Activated naive CD4-positive, alpha-beta T cell treated with anti-CD3 and anti-CD28 coated beads, Interleukin-2, amount 10 ng/mL, durations not matched to agents 7 days and 5 days (primary cell): ENCODE measurements around the gene PFKP.

Experiments used
- CTCF ChIA-PET: fragments of 350-600 bp; sonication (Branson Sonifier 250); formaldehyde crosslinking; loops from one replicate; lab custom pipeline; 2021; ENCODE audit warnings: antibody characterized with exemption; lab: Charles Lee
- DNase-seq: peaks from one replicate; pipeline ENCODE4 v3.0.0-alpha.2; 2020
- H3K27ac Mint-ChIP-seq: one replicate; pipeline ENCODE4 v1.8.0; 2021; ENCODE audit warnings: mild to moderate bottlenecking, moderate library complexity, mixed read lengths
- H3K27me3 Mint-ChIP-seq: one replicate; pipeline ENCODE4 v1.8.0; 2021; ENCODE audit warnings: mild to moderate bottlenecking, mixed read lengths
- H3K36me3 Mint-ChIP-seq: one replicate; pipeline ENCODE4 v1.8.0; 2021; ENCODE audit warnings: mixed read lengths
- H3K4me1 Mint-ChIP-seq: one replicate; pipeline ENCODE4 v1.8.0; 2021; ENCODE audit warnings: mixed read lengths
- H3K4me3 Mint-ChIP-seq: one replicate; pipeline ENCODE4 v1.8.0; 2021; ENCODE audit warnings: mild to moderate bottlenecking, moderate library complexity, mixed read lengths
- H3K9me3 Mint-ChIP-seq: one replicate; pipeline ENCODE4 v1.8.0; 2021; ENCODE audit warnings: mixed read lengths

The PFKP gene

GRCh38 chr10:3067118-3067858 lies at the start of gene PFKP:
Gene PFKP, plus strand, starts transcription at chr10:3067548. Its CDS starts 48 bp downstream, at chr10:3067596.
- Mint-ChIP-seq H3K27me3 (peaks cover 23% of the 10 kb centered on the region), H3K4me1 (peaks cover 30% of the 10 kb centered on the region), H3K36me3 (peaks cover 29% of the 10 kb centered on the region), H3K4me3 (peak within 1 kb of the TSS; percentile 90), H3K27ac (peak within 1 kb of the TSS; percentile 89), H3K9me3 (no peaks in the 10 kb centered on the region)
- DNase-seq, result peak; percentile 77
- CTCF ChIA-PET, result no interaction called here

DNA sequence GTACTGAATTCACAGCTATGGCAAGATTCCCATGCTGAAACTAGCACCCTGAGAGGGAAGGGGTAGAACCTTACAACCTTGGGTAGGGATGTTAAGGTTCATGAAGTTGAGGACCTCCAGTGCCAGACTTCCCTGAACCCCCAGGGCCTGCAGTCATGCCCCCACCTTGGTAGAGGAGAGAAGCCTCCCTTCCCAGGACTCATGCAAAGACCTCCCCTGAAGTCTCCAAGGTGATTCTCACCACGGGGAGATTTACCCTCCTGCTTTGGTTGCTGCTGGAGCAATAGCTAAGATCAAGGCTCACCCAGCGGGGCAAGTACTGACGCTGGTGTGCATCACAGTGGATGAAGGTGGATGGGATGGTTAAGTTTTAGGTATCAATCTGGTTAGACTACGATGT lies 49.1 kb upstream of the PFKP start:
- H3K4me3 Mint-ChIP-seq, result no peak overlapping the region
- H3K36me3 Mint-ChIP-seq, result no peaks in the 10 kb centered on the region
- no peak for DNase-seq
- no peaks in the 10 kb centered on the region for H3K9me3 Mint-ChIP-seq
- H3K27ac Mint-ChIP-seq, result no peak overlapping the region
- H3K4me1 Mint-ChIP-seq, result no peaks in the 10 kb centered on the region
- CTCF ChIA-PET, result no interaction called here
- peaks cover 7% of the 10 kb centered on the region for H3K27me3 Mint-ChIP-seq

GRCh38 chr10:3020311-3020710 lies 47.0 kb upstream of the PFKP start:
- CTCF ChIA-PET, result no interaction called here
- Mint-ChIP-seq H3K27me3 (peaks cover 10% of the 10 kb centered on the region), H3K4me3 (no peak overlapping the region), H3K27ac (no peak overlapping the region), H3K36me3 (no peaks in the 10 kb centered on the region), H3K4me1 (no peaks in the 10 kb centered on the region), H3K9me3 (no peaks in the 10 kb centered on the region)
- no peak for DNase-seq

DNA sequence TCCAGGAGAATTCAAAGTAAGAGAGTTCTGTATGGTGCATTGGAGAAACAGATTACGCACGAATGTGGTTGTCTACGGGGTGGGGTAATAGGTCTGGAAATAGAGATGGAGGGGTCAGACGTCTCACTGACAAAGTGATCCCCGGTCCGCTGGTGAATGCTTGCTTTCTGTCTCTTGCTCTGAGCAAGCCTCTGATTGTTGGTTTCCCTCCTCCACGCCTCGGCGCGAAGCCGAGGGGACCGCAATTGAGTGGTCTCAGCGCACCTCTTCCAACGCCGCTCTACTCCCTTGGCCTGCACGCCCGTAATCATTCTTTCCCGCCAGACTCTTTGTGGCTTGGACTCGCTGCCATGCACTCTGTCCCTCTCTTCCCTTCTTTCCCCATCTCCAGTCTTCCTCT lies 46.5 kb upstream of the PFKP start:
- Mint-ChIP-seq H3K9me3 (no peaks in the 10 kb centered on the region), H3K27ac (no peak overlapping the region), H3K36me3 (no peaks in the 10 kb centered on the region), H3K27me3 (peaks cover 10% of the 10 kb centered on the region), H3K4me1 (no peaks in the 10 kb centered on the region), H3K4me3 (no peak overlapping the region)
- CTCF ChIA-PET, result no interaction called here
- DNase-seq, result no peak

GRCh38 chr10:3022027-3022426 lies 45.3 kb upstream of the PFKP start:
- no peak for DNase-seq
- no peak overlapping the region for H3K27ac Mint-ChIP-seq
- H3K4me1 Mint-ChIP-seq, result no peaks in the 10 kb centered on the region
- CTCF ChIA-PET, result no interaction called here
- no peaks in the 10 kb centered on the region for H3K36me3 Mint-ChIP-seq
- no peak overlapping the region for H3K4me3 Mint-ChIP-seq
- H3K27me3 Mint-ChIP-seq, result peaks cover 10% of the 10 kb centered on the region
- no peaks in the 10 kb centered on the region for H3K9me3 Mint-ChIP-seq

- CTCF ChIA-PET, result interaction anchor here (1.5 kb wide), 1 partner anchor 20 kb away, joined by 5 read pairs; no protein-coding TSS in a partner anchor
- Mint-ChIP-seq H3K4me1 (no peaks in the 10 kb centered on the region), H3K9me3 (no peaks in the 10 kb centered on the region), H3K27me3 (peaks cover 10% of the 10 kb centered on the region), H3K36me3 (no peaks in the 10 kb centered on the region), H3K4me3 (no peak overlapping the region), H3K27ac (no peak overlapping the region)
- DNase-seq, result no peak
Observed at GRCh38 chr10:3023892-3024291, 43.5 kb upstream of the PFKP start.

DNA sequence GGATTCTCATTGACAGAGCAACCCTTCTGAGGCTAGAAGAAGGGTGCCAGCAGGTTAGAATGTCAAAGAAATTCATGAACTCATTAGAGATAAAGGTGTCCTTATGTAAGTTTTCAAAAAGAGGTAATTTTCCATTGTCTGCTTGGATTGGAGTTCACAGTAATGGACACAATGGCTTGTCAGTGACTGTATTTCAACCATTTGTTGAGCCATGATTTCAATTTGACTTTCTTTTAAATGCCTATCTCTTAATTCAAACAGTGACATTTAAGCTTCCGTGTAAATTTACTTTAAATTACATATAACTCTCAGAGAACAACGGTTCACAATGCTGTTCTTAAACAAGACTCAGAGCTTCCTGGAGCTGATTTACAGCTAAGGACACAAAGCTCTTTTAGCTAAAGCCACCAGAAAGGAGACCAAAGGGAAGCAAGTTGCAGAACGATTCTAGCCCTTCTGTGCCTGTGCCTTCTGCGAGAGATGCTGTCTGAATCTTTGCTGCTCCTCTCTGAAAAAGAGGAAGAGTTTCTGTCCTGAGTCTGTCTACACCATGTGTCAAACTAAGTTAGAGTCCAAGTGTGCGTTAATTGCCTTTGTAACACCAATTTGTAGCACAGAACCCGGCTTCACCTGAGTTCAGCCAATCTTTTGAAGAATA lies 42.2 kb upstream of the PFKP start:
- Mint-ChIP-seq H3K4me3 (no peak overlapping the region), H3K36me3 (no peaks in the 10 kb centered on the region), H3K9me3 (no peaks in the 10 kb centered on the region), H3K4me1 (no peaks in the 10 kb centered on the region), H3K27ac (no peak overlapping the region), H3K27me3 (peaks cover 7% of the 10 kb centered on the region)
- no peak for DNase-seq
- CTCF ChIA-PET, result no interaction called here

- no peaks in the 10 kb centered on the region for H3K9me3 Mint-ChIP-seq
- no peaks in the 10 kb centered on the region for H3K36me3 Mint-ChIP-seq
- CTCF ChIA-PET, result no interaction called here
- H3K4me1 Mint-ChIP-seq, result no peaks in the 10 kb centered on the region
- H3K27me3 Mint-ChIP-seq, result peaks cover 3% of the 10 kb centered on the region
- DNase-seq, result no peak
- no peak overlapping the region for H3K27ac Mint-ChIP-seq
- H3K4me3 Mint-ChIP-seq, result no peak overlapping the region
Observed at GRCh38 chr10:3027866-3028265, 39.5 kb upstream of the PFKP start.

- Mint-ChIP-seq H3K36me3 (no peaks in the 10 kb centered on the region), H3K9me3 (no peaks in the 10 kb centered on the region), H3K27ac (no peak overlapping the region), H3K27me3 (peaks cover 3% of the 10 kb centered on the region), H3K4me3 (no peak overlapping the region), H3K4me1 (no peaks in the 10 kb centered on the region)
- no peak for DNase-seq
- CTCF ChIA-PET, result no interaction called here
Observed at GRCh38 chr10:3028441-3028840, 38.9 kb upstream of the PFKP start.

- Mint-ChIP-seq H3K4me1 (no peaks in the 10 kb centered on the region), H3K9me3 (no peaks in the 10 kb centered on the region), H3K36me3 (no peaks in the 10 kb centered on the region), H3K4me3 (no peak overlapping the region), H3K27me3 (peaks cover 6% of the 10 kb centered on the region), H3K27ac (no peak overlapping the region)
- CTCF ChIA-PET, result no interaction called here
- DNase-seq, result no peak
Observed at GRCh38 chr10:3030765-3031164, 36.6 kb upstream of the PFKP start.

- Mint-ChIP-seq H3K9me3 (no peaks in the 10 kb centered on the region), H3K4me3 (no peak overlapping the region), H3K36me3 (no peaks in the 10 kb centered on the region), H3K27ac (no peak overlapping the region), H3K27me3 (peaks cover 6% of the 10 kb centered on the region), H3K4me1 (peaks cover 4% of the 10 kb centered on the region)
- CTCF ChIA-PET, result no interaction called here
- DNase-seq, result no peak
Observed at GRCh38 chr10:3031490-3031889, 35.9 kb upstream of the PFKP start.

DNA sequence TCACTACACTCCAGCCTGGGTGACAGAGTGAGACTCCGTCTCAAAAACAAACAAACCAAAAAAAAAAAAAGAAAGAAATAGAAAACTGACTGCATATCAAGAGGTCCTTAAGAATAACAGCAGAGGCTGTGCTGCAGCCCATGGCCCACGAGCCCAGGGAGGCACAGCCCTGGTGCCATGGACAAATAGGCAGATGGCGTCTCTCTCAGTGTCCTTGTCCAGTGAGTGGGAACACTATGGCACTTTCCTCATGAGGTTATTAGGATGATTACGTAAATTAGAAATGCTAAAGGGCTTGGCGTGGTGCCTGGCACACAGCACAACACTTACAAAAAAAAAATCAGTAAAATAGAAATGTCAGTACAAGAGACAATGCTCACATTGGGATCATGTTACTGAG lies 33.4 kb upstream of the PFKP start:
- CTCF ChIA-PET, result no interaction called here
- no peak for DNase-seq
- H3K4me3 Mint-ChIP-seq, result no peak overlapping the region
- peaks cover 4% of the 10 kb centered on the region for H3K4me1 Mint-ChIP-seq
- H3K9me3 Mint-ChIP-seq, result peaks cover 2% of the 10 kb centered on the region
- H3K36me3 Mint-ChIP-seq, result no peaks in the 10 kb centered on the region
- H3K27ac Mint-ChIP-seq, result no peak overlapping the region
- H3K27me3 Mint-ChIP-seq, result peaks cover 10% of the 10 kb centered on the region

DNA sequence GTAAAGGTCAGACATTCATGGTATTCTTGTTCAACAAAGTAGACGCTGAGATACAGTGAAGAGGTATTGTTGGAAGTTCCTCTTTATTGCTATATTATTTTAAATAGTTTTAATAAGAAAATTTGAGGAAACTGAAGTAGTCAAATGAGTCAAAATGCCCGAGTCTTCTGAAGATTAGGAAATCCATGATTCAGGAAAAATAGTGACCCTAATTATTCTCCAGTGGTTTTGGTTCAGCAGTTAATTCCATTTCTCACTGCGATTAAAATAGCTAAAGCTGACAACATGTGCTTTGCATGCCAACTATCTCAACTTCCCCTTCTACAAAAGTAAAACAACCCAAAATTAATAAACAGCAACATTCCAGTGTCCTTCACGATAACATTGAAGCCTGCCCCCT lies 32.7 kb upstream of the PFKP start:
- Mint-ChIP-seq H3K9me3 (peaks cover 4% of the 10 kb centered on the region), H3K36me3 (no peaks in the 10 kb centered on the region), H3K27me3 (peaks cover 10% of the 10 kb centered on the region), H3K4me1 (peaks cover 4% of the 10 kb centered on the region), H3K4me3 (no peak overlapping the region), H3K27ac (no peak overlapping the region)
- no peak for DNase-seq
- CTCF ChIA-PET, result no interaction called here

GRCh38 chr10:3036155-3037021 lies 31.0 kb upstream of the PFKP start:
- Mint-ChIP-seq H3K27me3 (peaks cover 16% of the 10 kb centered on the region), H3K9me3 (peaks cover 4% of the 10 kb centered on the region), H3K4me3 (no peak overlapping the region), H3K36me3 (no peaks in the 10 kb centered on the region), H3K27ac (no peak overlapping the region), H3K4me1 (peaks cover 4% of the 10 kb centered on the region)
- CTCF ChIA-PET, result interaction anchor here (1.1 kb wide), 1 partner anchor 108 kb away, joined by 3 read pairs; no protein-coding TSS in a partner anchor
- no peak for DNase-seq
